Trophoblast cell (in vitro differentiated cells and primary cell): ENCODE data around the gene F2RL2.
"Not testable (repeated sequence)": the region's sequence is repeated elsewhere in the genome, so short reads cannot be mapped to it uniquely, and the experiment has no call there.

Experiments used
- DNase-seq, 2 donors: peaks; one replicate each; pipeline ENCODE4 v3.0.0-alpha.2; 2016
- H2AFZ ChIP-seq: 2 replicates; pipeline ENCODE4 v1.6.1; 2013; ENCODE audit warnings: low read length, moderate library complexity, mild to moderate bottlenecking; ENCODE audit not compliant: insufficient read depth, poor library complexity
- H2AK5ac ChIP-seq: 2 replicates; pipeline ENCODE4 v1.6.1; 2013; ENCODE audit warnings: mild to moderate bottlenecking, low read length
- H2BK120ac ChIP-seq: 2 replicates; pipeline ENCODE4 v1.6.1; 2013; ENCODE audit warnings: low read length, mild to moderate bottlenecking, moderate library complexity; ENCODE audit not compliant: insufficient read depth, poor library complexity
- H2BK12ac ChIP-seq: 2 replicates; pipeline ENCODE4 v1.6.1; 2013; ENCODE audit warnings: mild to moderate bottlenecking, low read length, moderate library complexity
- H2BK5ac ChIP-seq: 2 replicates; pipeline ENCODE4 v1.6.1; 2013; ENCODE audit warnings: low read length, low read depth, moderate library complexity, mild to moderate bottlenecking; ENCODE audit not compliant: poor library complexity
- H3K14ac ChIP-seq: 2 replicates; pipeline ENCODE4 v1.6.1; 2013; ENCODE audit warnings: mild to moderate bottlenecking, low read length
- H3K18ac ChIP-seq: 2 replicates; pipeline ENCODE4 v1.6.1; 2013; ENCODE audit warnings: mild to moderate bottlenecking, low read length
- H3K23ac ChIP-seq: 2 replicates; pipeline ENCODE4 v1.6.1; 2013; ENCODE audit warnings: low read length
- H3K27ac ChIP-seq: 2 replicates; pipeline ENCODE4 v1.5.1; 2013; ENCODE audit warnings: low read depth, mild to moderate bottlenecking, inconsistent platforms, low read length, moderate library complexity
- H3K27me3 ChIP-seq: 2 replicates; pipeline ENCODE4 v1.6.1; 2013; ENCODE audit warnings: inconsistent platforms, mild to moderate bottlenecking, low read length, moderate library complexity; ENCODE audit not compliant: insufficient read depth
- H3K36me3 ChIP-seq, 2 experiments: 1 replicate in 1 of 2; 2 replicates in 1 of 2; pipeline ENCODE4 v1.6.1; 2013; ENCODE audit warnings: low read length in 2 of 2, mild to moderate bottlenecking in 2 of 2, moderate library complexity in 1 of 2; ENCODE audit not compliant: insufficient read depth in 2 of 2, control insufficient read depth in 1 of 2
- H3K4ac ChIP-seq: 2 replicates; pipeline ENCODE4 v1.6.1; 2013; ENCODE audit warnings: low read depth, mild to moderate bottlenecking, low read length, moderate library complexity
- H3K4me1 ChIP-seq, 2 experiments: 1 replicate in 1 of 2; 2 replicates in 1 of 2; pipeline ENCODE4 v1.6.1; 2013; ENCODE audit warnings: low read length in 2 of 2, mild to moderate bottlenecking in 2 of 2, moderate library complexity in 1 of 2; ENCODE audit not compliant: insufficient read depth in 2 of 2, control insufficient read depth in 1 of 2
- H3K4me2 ChIP-seq: 2 replicates; pipeline ENCODE4 v1.6.1; 2013; ENCODE audit warnings: inconsistent platforms, mild to moderate bottlenecking, low read length, moderate library complexity
- H3K4me3 ChIP-seq: 2 replicates; pipeline ENCODE4 v1.5.1; 2013; ENCODE audit warnings: mild to moderate bottlenecking, low read depth, low read length, inconsistent platforms
- H3K79me1 ChIP-seq: one replicate; pipeline ENCODE4 v1.6.1; 2013; ENCODE audit warnings: low read length
- H3K79me2 ChIP-seq: 2 replicates; pipeline ENCODE4 v1.6.1; 2013; ENCODE audit warnings: low read length, mild to moderate bottlenecking; ENCODE audit not compliant: control insufficient read depth, insufficient read depth, poor library complexity
- H3K9ac ChIP-seq: 2 replicates; pipeline ENCODE4 v1.6.1; 2013; ENCODE audit warnings: mild to moderate bottlenecking, low read length
- H3K9me3 ChIP-seq: 2 replicates; pipeline ENCODE4 v1.6.1; 2013; ENCODE audit warnings: low read depth, mild to moderate bottlenecking, control low read depth, inconsistent platforms, low read length; ENCODE audit not compliant: insufficient read depth
- H4K12ac ChIP-seq: 2 replicates; pipeline ENCODE4 v1.6.1; 2013; ENCODE audit warnings: low read depth, mild to moderate bottlenecking, low read length, moderate library complexity
- H4K8ac ChIP-seq: 2 replicates; pipeline ENCODE4 v1.6.1; 2013; ENCODE audit warnings: low read depth, mild to moderate bottlenecking, low read length, moderate library complexity
- H4K91ac ChIP-seq: one replicate; pipeline ENCODE4 v1.6.1; 2013; ENCODE audit warnings: low read depth, mild to moderate bottlenecking, low read length, moderate library complexity
- WGBS: extraction: QIAGEN DNeasy Blood & Tissue Kit; methylation state at CpG from one replicate; pipeline ENCODE4 v1.1.7; 2013; ENCODE audit warnings: missing lambda C conversion rate; ENCODE audit not compliant: insufficient read length, insufficient coverage; ENCODE audit errors: extremely low coverage; 5-methylcytosine and 5-hydroxymethylcytosine counted together

The F2RL2 gene

DNA sequence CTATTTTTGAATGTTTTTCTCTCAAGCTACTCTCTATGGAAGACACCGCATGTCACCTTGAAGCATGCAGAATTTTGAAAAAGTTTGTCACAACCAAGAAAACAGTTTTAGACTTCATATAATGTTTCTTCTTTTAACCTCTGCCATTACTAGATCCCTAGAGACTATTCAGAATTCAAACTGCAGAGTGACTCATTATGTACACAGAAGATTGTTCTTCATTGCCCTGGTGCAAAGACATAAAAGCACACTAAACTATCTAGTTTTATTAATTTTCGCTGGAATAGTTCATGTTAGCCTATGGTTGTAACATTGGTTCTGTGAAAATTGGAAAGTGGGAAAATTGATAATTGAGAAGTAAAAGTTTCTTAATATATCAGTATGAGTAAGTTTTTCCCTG is 18.4 kb downstream of the F2RL2 start:
- Histone ChIP-seq H3K9ac (no peak overlapping the region), H2BK12ac (no peak overlapping the region), H3K23ac (no peak overlapping the region), H3K4me1 (no peaks in the 10 kb centered on the region), H2BK5ac (no peak overlapping the region), H3K4ac (no peak overlapping the region), H3K27me3 (no peaks in the 10 kb centered on the region), H3K9me3 (no peaks in the 10 kb centered on the region), H4K8ac (no peak overlapping the region), H2AFZ (no peak overlapping the region), H3K4me2 (no peak overlapping the region), H2AK5ac (no peak overlapping the region), H3K14ac (no peak overlapping the region), H2BK120ac (no peak overlapping the region), H4K91ac (no peak overlapping the region), H4K12ac (no peak overlapping the region), H3K36me3 (no peaks in the 10 kb centered on the region), H3K18ac (no peak overlapping the region), H3K79me2 (no peaks in the 10 kb centered on the region), H3K79me1 (no peaks in the 10 kb centered on the region), H3K4me3 (no peak overlapping the region), H3K27ac (no peak overlapping the region)
- no CpG with 5 or more reads among the region's 2 CpGs for WGBS
- no peak for DNase-seq

DNA sequence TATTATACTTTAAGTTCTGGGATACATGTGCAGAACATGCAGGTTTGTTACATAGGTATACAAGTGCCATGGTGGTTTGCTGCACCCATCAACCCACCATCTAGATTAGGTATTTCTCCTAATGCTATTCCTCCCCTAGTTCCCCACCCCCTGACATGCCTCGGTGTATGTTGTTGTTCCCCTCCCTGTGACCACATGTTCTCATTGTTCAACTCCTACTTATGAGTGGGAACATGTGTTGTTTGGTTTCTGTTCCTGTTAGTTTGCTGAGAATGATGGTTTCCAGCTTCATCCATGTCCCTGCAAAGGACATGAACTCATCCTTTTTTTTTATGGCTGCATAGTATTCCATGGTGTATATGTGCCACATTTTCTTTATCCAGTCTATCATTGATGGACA is 19.2 kb downstream of the F2RL2 start:
- H3K27me3 ChIP-seq, H2AFZ ChIP-seq, H2BK120ac ChIP-seq, H4K12ac ChIP-seq, H3K79me2 ChIP-seq, H3K9ac ChIP-seq, H2BK5ac ChIP-seq, H3K9me3 ChIP-seq, H3K18ac ChIP-seq, H3K4me3 ChIP-seq, H3K36me3 ChIP-seq, H3K4me1 ChIP-seq, H4K91ac ChIP-seq, H3K27ac ChIP-seq, H2BK12ac ChIP-seq, H3K4ac ChIP-seq, H3K79me1 ChIP-seq, H3K23ac ChIP-seq, DNase-seq, H3K4me2 ChIP-seq, H4K8ac ChIP-seq, H3K14ac ChIP-seq, H2AK5ac ChIP-seq: not testable (repeated sequence)
- no CpG with 5 or more reads among the region's 1 CpG for WGBS

DNA sequence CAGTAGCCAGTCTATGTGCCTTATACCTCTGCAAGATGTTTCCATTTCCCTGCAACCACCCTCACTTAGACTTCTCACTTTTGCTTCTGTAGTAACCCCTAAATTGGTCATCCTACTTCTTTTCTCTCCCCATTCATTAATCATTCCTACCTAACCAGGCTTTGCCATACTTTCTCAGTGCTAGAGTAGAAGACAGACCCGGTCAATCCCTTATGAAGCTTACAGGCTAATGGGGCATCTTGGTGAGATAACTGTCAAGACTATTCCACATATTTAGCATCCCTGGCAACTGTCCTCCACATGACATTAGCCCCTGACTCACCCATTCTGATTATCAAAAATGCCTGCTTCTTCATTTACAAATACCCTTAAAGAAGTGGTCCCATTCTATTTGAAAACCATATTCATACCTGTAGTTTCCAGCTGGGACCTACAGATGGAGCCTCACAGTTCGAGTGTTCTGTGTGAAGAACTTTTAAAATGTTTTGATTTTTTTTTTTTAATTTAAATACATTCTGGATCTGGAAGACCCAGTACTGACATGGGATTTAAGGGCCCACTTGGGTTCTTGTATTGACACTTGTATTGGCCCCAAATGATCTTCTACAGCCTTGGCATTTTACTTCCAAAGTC is 21.0 kb downstream of the F2RL2 start:
- no peak overlapping the region for H3K18ac ChIP-seq
- H3K23ac ChIP-seq, result no peak overlapping the region
- no peaks in the 10 kb centered on the region for H3K36me3 ChIP-seq
- no peaks in the 10 kb centered on the region for H3K4me1 ChIP-seq
- H3K79me2 ChIP-seq, result no peaks in the 10 kb centered on the region
- no peak overlapping the region for H4K12ac ChIP-seq
- no peaks in the 10 kb centered on the region for H3K79me1 ChIP-seq
- no peak overlapping the region for H3K4me3 ChIP-seq
- H3K4ac ChIP-seq, result no peak overlapping the region
- no peaks in the 10 kb centered on the region for H3K9me3 ChIP-seq
- no peak overlapping the region for H3K14ac ChIP-seq
- H2AFZ ChIP-seq, result no peak overlapping the region
- no peak overlapping the region for H2BK12ac ChIP-seq
- H3K27me3 ChIP-seq, result no peaks in the 10 kb centered on the region
- H2BK120ac ChIP-seq, result no peak overlapping the region
- H3K27ac ChIP-seq, result no peak overlapping the region
- no peak overlapping the region for H2AK5ac ChIP-seq
- DNase-seq, result no peak
- H3K4me2 ChIP-seq, result no peak overlapping the region
- no peak overlapping the region for H4K8ac ChIP-seq
- WGBS, result no CpG with 5 or more reads among the region's 2 CpGs
- H3K9ac ChIP-seq, result no peak overlapping the region
- H2BK5ac ChIP-seq, result no peak overlapping the region
- H4K91ac ChIP-seq, result no peak overlapping the region

DNA sequence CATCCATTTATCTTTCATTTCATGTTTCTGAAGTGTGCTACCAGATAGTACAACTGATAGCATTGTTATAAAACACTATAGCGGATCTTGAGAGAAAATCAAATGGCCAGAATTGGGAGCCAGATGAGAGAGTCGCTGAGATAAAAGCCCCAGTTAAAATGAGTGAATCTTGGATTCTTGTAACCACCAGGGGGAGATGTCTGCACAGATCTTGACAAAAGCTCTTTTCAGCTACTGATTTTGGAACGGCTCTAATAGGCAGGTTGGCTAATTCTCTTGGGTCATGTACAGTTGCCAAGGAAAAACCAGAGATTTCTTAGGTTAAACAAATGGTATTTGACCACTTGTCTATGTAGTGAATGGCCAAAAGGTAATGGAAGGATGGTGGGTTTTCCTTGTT is 21.7 kb downstream of the F2RL2 start:
- no CpG with 5 or more reads among the region's 3 CpGs for WGBS
- no peak overlapping the region for H3K4ac ChIP-seq
- no peaks in the 10 kb centered on the region for H3K79me2 ChIP-seq
- no peak overlapping the region for H3K4me2 ChIP-seq
- no peak overlapping the region for H3K23ac ChIP-seq
- no peaks in the 10 kb centered on the region for H3K9me3 ChIP-seq
- no peak overlapping the region for H4K91ac ChIP-seq
- no peak overlapping the region for H4K12ac ChIP-seq
- H2BK5ac ChIP-seq, result no peak overlapping the region
- H3K36me3 ChIP-seq, result no peaks in the 10 kb centered on the region
- H2AK5ac ChIP-seq, result no peak overlapping the region
- peak; percentile 21 to 87 for DNase-seq
- H3K79me1 ChIP-seq, result no peaks in the 10 kb centered on the region
- no peak overlapping the region for H3K18ac ChIP-seq
- no peak overlapping the region for H3K14ac ChIP-seq
- H3K9ac ChIP-seq, result no peak overlapping the region
- H2BK120ac ChIP-seq, result no peak overlapping the region
- H3K27me3 ChIP-seq, result no peaks in the 10 kb centered on the region
- H2BK12ac ChIP-seq, result no peak overlapping the region
- no peak overlapping the region for H3K27ac ChIP-seq
- H3K4me1 ChIP-seq, result no peaks in the 10 kb centered on the region
- no peak overlapping the region for H2AFZ ChIP-seq
- H4K8ac ChIP-seq, result no peak overlapping the region
- H3K4me3 ChIP-seq, result no peak overlapping the region
